AG10803 (cell line): ENCODE data around the gene TSPEAR.

ENCODE experiments used
- DNase-seq: peaks from one replicate; pipeline ENCODE4 v3.0.0; 2010; ENCODE audit warnings: low read depth
- H3K4me3 ChIP-seq: 2 replicates; pipeline ENCODE4 v1.5.1; 2011; ENCODE audit warnings: mild to moderate bottlenecking, low read length, control low read depth
- CTCF ChIP-seq: conservative IDR thresholded peaks from 2 replicates; pipeline ENCODE4 v1.5.1; 2011; ENCODE audit warnings: mild to moderate bottlenecking, low read length, control low read depth, inconsistent platforms

Gene TSPEAR

GRCh38 chr21:44462086-44462833 is 249.1 kb downstream of the TSPEAR start:
- no peak for TF ChIP-seq CTCF
- DNase-seq, result no peak
- no peak overlapping the region for H3K4me3 ChIP-seq

DNA sequence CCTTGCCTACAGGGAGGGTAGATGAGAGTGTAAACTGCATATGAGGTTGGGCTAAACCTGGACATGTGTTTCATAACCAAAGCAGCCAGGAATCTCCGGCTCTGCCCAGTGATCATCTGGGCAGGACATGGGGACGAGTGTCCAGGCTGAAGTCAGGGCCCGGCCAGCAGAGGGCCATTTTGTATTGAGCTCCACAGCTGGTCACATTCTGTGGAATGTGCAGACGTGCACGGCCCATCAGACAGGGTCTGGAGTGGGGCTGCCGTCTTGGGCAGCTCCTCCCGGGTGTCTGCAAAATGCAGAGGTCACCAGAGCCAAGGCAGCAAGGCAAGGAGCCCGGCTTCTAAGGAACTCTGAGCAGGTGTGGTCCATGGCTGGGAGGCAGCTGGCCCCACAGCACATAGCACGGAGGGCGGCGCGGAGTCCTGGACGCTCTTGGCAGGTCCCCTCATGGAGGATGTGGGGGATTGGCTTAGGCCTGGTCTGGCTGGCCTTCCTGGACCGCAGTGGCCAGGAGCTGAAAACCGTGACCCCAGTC is 249.8 kb downstream of the TSPEAR start:
- no peak overlapping the region for H3K4me3 ChIP-seq
- peak; percentile 12 for DNase-seq
- TF ChIP-seq CTCF, result no peak; the same call in 1 of the 2 replicates

DNA sequence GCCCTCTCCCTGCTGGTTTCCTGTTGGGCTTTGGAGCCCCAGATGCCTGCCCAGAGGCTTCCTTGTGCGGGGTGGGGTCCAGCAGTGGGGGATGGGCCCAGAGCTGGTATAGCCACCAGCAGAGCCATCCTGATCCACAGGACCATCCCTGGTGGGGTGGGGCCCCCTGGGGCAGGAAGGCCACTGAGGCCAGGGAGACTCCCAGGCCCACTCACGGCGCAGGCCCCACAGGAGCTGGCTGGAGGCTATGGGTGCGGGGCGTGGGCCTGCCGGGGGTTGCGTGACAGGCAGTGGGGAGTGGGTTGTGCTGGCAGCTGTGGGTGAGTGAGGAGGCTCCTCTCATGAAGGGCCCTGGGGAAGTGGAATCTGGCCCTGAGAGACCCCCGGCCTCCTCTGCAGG is 250.4 kb downstream of the TSPEAR start:
- no peak overlapping the region for H3K4me3 ChIP-seq
- TF ChIP-seq CTCF, result no peak
- DNase-seq, result no peak

DNA sequence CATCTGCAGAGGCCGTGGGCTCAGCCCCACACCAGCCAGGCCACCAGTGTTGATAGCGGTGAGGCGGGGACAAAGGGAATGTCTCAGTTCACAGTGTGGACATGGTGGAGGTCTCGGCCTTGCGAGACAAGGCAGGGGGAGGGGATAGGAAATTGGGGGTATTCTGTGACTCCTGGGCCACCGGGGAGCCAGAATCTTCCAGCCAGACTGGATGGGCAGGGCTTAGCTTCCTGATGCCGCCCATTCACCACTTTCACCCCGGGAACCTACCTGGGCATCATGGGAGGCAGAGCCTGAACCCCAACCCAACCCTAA is 251.0 kb downstream of the TSPEAR start:
- no peak for DNase-seq
- TF ChIP-seq CTCF, result no peak
- no peak overlapping the region for H3K4me3 ChIP-seq

DNA sequence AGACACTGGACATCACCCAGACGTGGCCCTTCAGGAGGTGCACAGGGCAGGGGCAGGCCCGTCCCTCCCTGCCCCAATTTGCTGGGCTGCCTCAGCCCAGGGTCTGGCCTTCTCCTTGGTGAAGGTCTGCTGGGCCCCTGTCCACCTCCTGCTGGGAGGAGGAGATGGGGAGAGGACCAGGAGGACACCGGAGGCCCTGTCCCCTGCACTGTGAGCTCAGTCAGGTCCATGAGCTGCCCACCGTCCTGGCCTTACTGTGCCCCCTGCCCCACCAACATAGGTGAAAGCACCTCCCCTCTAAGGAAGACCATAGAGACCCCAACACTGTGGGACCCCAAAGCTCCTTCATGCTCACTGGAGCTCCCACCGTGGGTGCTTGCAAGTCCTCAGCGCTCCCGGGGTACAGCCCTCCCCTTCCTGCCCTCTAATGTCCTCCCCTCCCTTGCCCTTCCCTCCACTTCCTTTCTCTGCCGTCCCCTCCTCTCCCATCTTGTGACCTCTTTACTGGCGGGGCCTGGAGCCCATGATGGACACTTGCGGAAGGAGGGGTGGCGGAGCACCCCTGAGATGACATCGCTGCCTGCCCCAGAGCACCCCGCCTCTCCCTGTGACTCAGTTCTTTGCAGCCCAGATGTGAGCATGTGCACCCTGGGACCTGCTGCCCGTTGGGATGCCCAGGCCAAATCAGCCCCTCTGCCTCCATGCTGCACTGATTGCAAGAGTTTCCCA is 251.5 kb downstream of the TSPEAR start:
- H3K4me3 ChIP-seq, result no peak overlapping the region
- DNase-seq, result no peak
- no peak for TF ChIP-seq CTCF

DNA sequence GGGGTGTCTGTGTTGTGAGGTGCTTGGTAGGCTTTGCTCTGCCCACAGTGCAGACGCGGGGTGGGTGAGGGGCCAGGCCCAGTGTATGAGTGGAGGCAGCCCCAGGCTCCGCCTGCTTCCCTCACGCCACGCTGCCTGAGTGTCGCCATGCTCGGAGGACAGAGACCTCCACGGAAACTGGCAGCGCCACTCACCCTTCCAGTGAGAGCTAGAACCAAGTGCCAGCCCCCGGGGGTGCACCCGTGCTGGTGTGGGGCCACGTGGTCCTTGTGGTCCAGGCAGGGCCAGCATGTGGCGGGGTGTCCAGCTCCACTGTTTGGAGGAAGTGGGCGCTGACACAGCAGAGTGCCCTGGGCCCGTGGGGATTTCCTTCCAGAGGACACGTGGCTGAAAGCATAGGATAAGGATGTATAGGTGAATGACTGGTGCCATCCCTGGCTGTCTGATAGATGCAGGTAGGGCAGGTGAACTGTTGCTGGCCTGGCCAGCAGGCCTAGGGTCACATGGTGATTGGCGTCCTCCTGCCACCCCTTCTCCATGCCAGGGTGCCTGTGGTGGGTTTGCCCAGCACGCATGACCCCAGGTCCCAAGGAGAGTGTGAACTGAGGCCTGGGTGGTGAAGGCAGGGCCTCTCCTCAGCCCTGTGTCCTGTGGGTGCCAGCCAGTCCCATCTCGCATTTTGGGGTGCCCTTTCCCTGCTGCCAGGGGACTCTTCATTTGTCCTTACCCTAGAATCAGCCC is 252.2 kb downstream of the TSPEAR start:
- no peak for DNase-seq
- no peak for TF ChIP-seq CTCF
- no peak overlapping the region for H3K4me3 ChIP-seq
